ENCODE results near the gene GPX4.

The GPX4 gene

DNA sequence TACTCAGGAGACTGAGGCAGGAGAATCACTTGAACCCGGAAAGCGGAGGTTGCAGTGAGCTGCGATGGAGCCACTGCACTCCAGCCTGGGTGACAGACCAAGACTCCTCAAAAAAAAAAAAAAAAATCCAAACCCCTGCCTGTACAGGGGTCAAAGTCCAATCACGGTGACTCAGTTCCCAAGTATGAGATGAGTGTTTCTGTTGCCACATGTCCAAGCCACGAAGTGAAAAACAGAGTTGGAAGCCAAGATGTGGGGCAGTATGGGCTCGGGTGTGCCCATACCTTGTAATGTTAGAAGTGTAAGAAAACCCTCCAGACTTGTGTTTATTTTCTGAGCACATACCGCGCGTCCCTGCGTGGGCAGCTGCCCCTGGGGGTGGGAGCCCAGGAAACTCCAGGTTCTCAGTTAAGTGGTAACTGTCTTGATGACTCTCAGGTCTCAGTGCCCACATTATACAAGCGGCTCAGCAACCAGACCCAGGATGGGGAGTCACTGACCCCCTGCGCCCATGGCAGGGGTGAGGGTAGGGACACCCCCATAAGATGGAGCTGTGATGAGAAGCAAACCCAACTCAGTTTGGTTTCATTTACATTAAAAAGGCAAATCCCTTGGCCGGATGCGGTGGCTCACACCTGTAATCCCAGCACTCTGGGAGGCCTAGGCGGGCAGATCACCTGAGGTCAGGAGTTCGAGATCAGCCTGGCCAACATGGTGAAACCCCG is 1.2 kb upstream of the GPX4 start:
- H3K4me3 ChIP-seq (ENCODE audit: low read length) = peak overlapping the region; percentile 15
- DNase-seq (ENCODE audit: low read depth) = peak; percentile 98
- no peak for TF ChIP-seq CTCF (conservative IDR thresholded peaks at IDR 0.05; ENCODE audit: low read depth, low read length)

DNA sequence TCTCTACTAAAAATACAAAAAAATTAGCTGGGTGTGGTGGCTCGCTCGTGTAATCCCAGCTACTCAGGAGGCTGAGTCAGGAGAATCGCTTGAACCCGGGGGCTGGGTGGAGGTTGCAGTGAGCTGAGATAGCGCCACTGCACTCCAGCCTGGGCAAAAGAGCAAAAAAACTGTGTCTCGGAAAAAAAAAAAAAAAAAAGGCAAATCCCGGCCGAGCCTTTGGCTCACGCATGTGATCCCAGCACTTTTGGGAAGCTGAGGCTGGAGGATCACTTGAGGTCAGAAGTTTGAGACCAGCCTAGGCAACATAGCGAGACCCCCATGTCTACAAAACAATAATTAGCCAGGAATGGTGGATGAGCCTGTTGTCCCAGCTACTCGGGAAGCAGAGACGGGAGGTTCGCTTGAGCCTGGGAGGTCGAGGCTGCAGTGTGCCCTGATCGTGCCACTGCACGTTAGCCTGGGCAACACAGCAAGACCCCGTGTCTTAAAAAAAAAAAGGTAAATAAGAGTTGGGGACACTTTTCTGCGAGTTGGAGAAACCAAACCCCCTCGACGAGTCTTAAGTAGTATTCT is 574 bp upstream of the GPX4 start:
- DNase-seq (ENCODE audit: low read depth) = no peak
- TF ChIP-seq CTCF (conservative IDR thresholded peaks at IDR 0.05; ENCODE audit: low read depth, low read length) = no peak
- no peak overlapping the region for H3K4me3 ChIP-seq (ENCODE audit: low read length)

DNA sequence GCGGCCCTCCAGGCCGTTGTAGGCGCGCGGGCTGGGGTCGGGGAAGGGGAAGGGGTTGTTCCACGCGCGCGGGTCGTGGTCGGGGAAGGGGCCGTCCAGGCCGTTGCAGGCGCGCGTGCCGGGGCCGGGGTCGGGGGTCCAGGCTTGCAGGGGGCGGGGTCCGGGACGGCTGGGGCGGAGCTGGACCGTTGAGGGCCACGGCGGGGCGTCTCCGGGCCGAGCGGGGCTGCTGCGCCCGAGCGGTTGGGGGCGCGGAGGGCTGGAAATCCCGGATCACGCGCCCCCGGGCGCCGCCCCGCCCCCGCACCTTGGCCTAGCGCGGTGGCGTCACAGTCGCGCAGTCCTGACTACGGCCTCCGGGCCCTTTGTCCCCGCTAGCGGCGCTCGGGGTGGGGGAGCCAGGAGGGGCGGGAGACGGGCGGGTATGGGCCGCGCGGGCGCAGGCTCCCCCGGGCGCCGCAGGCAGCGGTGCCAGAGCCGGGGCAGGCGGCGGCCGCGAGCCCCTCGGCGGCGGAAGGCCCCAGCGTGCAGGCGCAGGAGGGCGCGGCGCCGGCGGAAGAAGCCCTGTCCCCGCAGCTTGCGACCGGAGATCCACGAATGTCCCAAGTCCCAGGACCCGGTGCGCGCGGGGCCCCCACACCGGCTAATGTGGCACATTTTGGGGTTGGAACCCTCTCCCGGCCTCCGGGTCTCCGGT is 665 bp downstream of the GPX4 start:
- peak overlapping the region; percentile 68 for H3K4me3 ChIP-seq (ENCODE audit: low read length)
- no peak for TF ChIP-seq CTCF (conservative IDR thresholded peaks at IDR 0.05; ENCODE audit: low read depth, low read length)
- DNase-seq (ENCODE audit: low read depth) = no peak

DNA sequence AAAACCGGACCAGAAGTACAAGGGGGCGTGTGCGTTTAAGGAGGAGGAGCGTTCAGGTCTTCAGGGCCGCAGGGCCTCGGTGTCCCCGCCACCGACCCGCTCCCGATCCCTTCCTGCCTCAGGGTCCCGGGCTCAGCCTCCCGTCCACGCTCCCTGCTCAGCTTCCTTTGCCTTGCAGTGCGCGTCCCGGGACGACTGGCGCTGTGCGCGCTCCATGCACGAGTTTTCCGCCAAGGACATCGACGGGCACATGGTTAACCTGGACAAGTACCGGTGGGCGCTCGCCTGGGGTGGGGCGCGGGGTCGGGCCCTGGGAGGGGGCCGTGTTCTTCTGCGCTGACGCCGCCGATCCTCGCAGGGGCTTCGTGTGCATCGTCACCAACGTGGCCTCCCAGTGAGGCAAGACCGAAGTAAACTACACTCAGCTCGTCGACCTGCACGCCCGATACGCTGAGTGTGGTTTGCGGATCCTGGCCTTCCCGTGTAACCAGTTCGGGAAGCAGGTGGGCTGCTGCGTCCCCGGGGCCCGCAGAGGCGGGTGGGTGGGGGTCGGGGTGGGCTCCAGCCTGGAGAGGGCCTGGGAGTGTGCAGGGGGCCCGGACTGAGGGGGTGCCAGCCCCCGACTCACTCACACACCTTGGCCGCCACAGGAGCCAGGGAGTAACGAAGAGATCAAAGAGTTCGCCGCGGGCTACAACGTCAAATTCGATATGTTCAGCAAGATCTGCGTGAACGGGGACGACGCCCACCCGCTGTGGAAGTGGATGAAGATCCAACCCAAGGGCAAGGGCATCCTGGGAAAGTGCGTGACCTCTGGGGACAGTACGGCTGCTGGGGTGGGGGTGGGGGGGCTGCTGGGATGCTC is 1.4 kb downstream of the GPX4 start:
- no peak for TF ChIP-seq CTCF (conservative IDR thresholded peaks at IDR 0.05; ENCODE audit: low read depth, low read length)
- DNase-seq (ENCODE audit: low read depth) = no peak
- H3K4me3 ChIP-seq (ENCODE audit: low read length) = peak overlapping the region; percentile 68

- no peak for TF ChIP-seq CTCF (conservative IDR thresholded peaks at IDR 0.05; ENCODE audit: low read depth, low read length)
- H3K4me3 ChIP-seq (ENCODE audit: low read length) = peak overlapping the region; percentile 68
- DNase-seq (ENCODE audit: low read depth) = no peak
Observed at GRCh38 chr19:1105873-1106840, 2.4 kb downstream of the GPX4 start.

Data from retinal pigment epithelial cell (primary cell).